ENCODE results near the gene C11orf16.
A peak's percentile ranks its signal among the peaks of the same experiment; 100 is the strongest.
"Not testable (repeated sequence)": the region's sequence is repeated elsewhere in the genome, so short reads cannot be mapped to it uniquely, and the experiment has no call there.

The C11orf16 gene, protein sequence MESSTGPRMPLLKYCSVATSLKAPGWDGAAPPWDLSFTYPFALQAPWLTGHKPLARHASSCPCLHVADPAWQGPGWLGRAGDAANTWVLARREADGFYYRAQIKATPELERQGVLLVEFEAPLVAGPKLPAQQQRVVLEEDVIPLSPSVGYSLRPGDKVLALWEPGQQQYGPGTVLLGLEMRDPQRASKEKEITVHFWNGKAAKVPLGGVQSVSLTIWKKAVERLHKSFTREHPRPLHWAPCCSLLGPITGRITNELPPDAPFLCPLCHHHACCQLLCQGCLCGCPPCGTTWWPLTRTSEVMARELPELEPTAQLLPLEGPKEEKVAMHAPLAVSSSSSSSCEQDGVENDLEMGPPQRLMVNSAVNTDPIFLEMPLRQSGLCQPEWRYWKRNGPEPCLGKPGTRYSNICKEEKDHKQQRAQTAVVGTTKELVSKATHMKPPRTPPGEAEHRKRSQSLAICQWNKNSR

DNA sequence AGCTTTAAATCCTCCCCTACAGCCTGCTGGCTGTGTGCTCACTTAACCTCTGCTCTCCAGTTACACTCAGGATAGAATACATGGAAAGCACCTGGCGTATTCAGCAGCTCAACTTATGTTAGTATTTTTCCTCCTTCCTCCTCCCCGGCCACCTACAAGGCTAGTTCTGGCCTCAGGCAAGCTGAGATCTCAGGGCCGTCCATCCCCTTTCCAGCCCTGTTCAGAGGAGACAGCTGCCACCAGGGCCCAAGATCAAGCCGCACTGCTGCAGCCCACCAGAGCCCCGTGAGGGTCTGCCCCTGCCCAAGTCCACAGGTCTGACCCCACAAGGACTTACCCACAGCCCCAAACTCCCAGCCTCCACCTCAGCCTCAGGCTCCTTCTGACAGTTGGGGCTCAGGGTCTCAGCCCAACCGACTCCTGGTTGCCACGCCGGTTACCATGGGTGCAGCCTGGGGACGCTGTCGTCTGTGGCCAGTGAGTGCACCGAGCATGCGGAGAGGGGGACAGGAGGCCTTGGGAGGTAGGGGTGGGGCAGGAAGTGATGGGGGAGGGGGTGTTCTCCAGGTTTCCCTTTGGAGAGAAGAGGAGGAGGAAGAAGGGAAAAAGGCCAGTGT lies at the start of gene C11orf16:
C11orf16 (minus strand) TSS at position 384 of the 617 bp plus-strand sequence. CDS start 639 bp downstream, outside the sequence.
- DNase-seq (ENCODE audit: extremely low read depth in 1 of 2, low read depth in 1 of 2): no peak

DNA sequence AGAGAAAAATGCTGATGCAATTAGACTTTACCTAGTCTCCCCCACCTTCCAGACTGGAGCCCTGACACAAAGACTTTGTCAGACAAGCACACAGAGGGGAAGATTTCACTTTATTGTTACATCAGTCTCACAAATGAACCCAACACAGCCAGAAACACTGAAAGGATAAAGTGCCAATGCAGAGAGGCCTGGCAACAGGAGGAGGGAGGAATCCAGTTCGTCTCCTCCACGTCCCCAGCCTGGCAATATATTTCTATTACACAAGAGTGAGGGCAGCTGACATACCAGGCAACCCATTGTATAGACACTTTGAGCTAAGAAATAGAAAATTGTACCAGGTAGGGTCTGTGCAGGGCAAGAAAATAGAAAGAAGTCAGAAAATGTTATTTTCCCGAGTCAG lies 47.7 kb upstream of the C11orf16 start:
- DNase-seq (ENCODE audit: extremely low read depth in 1 of 2, low read depth in 1 of 2): no peak

DNA sequence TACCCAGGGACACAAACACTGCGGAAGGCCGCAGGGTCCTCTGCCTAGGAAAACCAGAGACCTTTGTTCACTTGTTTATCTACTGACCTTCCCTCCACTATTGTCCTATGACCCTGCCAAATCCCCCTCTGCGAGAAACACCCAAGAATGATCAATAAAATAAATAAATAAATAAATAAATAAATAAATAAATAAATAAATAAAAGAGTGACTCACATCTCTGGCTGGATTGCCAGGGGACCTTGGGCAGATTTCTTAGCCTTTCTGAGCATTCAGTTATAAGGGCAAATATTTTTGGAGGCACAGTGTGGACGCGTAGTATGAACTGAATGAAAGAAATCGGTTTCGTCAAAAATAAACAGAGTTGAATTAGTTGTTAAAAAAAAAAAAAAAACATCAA lies 46.6 kb upstream of the C11orf16 start:
- DNase-seq (ENCODE audit: extremely low read depth in 1 of 2, low read depth in 1 of 2): not testable (repeated sequence)

DNA sequence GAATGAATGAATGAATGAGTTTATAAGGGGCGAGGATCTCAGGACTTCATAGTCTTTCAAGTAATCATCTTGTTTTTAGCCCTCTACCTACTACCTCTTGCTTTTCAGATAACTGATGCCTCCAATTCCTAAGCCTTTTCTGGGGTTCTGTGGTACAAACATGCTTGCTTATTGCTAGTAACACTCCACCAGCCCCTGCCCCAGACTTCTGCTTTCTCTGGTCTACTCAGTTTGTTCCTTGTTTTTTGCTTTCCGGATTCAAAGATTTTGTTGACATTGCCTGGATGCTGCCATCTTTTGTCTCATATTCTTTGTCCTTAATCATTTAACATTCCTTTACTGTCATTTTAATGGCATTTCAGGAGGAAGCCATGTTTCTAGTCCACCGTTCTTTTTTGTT lies 40.4 kb upstream of the C11orf16 start:
- DNase-seq (ENCODE audit: extremely low read depth in 1 of 2, low read depth in 1 of 2): no peak

DNA sequence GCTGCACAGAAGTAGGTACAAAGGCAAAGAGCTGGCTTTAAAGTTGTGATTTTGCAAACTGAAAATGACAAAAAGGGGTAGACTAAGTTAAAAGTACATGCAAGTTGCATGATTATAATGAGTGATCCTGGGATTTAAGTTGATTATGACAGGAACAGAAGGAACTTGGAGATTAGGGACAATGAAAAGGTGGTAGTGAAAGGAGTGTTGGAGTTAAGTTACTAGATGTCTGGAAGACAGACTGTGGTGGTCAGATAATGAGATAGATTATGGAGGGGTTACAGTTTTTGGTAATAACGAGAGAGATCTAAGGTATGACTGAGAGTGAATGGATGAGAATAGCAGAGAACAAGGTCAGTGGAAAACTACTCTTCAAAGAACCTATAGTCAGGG lies 39.2 kb upstream of the C11orf16 start:
- no peak for DNase-seq (ENCODE audit: extremely low read depth in 1 of 2, low read depth in 1 of 2)

DNA sequence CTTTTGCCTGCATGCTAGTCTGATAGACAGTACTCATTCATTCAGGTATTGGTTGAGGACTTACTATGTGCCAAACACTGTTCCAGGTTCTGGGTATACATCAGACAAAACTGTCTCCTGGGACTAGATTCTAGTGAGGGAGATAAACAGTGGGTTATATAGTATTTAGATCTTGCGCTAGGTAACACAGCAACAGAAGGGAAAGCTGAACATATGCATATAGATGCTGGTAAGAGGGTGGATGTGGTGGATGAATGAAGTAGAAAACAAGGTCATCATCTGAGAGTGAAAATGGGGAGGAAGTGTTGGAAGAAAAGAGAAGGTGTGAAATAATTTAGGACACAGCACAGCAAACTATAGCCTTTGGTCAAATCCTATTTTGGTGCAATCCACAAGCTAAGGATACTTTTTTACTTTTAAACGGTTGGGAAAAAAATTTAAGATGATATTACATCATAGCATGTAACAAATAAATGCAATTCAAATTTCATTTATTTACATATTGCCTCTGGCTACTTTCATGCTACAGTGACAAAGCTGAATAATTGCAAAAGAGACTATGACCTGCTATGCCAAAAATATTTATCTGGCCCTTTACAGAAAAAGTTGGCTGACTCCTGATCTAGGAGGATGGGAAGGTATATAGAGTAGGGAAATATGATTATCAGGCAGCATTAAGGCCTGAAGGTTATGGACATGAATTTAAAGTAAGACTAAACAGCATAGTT lies 38.6 kb upstream of the C11orf16 start:
- no peak for DNase-seq (ENCODE audit: extremely low read depth in 1 of 2, low read depth in 1 of 2)

DNA sequence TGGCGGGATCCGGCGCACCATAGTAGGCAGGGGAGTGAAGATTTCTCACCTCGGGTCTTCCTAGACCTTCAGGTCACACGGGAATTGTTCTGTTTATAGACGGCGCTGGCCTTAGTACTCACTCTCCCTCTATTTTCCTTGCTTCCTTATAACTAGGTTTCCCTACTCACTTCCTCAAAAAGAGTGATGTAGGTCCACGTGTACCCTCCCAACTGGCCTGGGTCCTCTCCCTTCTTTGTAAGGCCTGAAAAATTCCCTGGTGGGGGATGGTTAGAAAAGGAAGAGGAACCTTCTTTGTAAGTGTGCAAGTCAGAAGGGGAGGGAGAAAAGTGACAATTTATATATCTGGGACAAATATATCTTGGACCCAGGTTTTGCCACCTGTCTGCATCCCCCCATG lies 34.4 kb upstream of the C11orf16 start:
- no peak for DNase-seq (ENCODE audit: extremely low read depth in 1 of 2, low read depth in 1 of 2)

DNA sequence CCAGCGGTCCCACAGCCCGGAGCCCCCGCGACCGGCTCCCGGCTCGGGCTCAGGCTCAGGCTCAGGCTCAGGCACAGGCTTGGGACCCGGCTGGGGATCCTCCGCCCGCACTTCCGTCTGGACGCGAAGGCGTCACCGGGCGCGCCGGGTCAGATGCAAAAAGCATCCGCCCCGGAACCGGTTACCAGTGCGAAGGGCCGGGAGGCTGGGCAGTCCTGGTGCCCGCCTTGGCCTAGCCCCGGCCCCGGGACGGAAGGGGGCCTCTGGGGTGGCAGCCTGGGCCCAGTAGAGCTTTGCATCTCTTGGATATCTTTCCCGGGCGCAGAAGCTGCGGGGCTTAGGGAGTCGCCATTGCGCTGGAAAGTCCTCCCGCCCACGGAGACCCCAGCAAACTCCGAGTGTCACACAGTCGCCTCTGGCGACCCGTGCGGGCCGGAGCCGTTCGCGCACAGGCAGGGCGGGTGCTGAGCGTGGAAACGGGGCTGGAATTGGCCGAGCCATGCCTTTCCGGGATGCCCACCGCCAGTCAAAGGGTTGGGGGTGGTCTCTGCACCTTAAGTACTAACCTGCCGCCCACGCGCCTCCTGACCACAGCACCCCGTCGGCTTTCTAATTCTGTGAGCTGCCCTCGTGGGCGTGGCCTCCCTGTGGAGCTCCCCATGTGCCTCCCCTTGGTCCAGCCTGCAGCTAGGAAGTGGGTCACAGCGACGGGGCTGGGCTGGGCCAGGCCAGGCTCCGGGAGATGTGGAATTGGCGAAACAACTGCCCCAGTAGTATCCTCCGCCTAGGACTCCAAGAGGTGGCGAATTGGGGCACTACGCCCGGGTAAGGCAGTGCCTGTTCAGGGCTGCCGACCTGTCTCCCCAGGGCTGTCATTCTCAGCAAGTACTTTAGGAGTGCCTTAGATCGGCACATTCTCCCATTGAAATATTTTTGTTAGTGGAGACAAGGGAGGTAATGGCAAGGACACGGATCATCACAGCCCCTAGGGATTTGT lies 31.9 kb upstream of the C11orf16 start, which contains the start of gene TMEM9B:
TMEM9B (minus strand) TSS at position 119 of the 997 bp plus-strand sequence. CDS start 129 bp downstream, outside the sequence.
- peak; percentile 80 to 86 for DNase-seq (ENCODE audit: extremely low read depth in 1 of 2, low read depth in 1 of 2)

DNA sequence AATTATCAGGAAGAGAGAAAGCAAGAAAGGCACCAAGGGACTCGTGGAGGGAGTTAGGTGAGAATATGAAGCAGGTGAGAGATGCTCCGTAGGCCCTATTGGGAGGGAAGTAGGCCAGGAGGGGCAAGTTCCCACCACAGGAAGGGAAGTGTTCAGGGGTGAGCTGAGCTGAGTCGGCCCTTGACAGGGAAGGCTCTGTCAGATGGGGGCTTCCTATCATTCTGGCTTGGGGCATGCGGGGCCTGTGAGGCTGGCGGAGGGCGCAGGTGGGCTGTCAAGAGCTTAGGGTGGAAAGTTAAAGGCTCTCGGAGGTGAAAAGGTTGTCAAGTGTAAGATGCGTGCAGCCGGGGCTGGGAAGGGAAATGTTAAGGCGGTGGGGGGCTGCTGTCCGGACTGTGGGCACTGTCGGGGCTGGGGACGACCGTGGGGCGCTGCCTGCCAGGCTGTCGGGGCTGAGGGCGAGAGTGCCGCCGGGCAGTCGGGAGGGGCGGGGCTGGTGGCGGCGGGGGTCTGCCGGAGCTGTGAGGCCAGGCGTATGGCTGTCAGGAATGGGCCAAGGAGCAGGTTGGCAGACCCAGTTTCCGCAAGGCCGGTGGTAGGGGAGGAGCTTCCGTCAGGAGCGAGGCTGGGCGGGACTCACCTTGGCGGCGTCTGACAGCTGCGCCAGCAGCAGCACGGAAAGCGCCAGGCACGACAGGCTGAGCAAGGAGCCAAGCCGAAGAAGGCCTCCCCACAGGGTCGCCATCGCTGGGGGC lies 31.0 kb upstream of the C11orf16 start:
- DNase-seq (ENCODE audit: extremely low read depth in 1 of 2, low read depth in 1 of 2): peak; percentile 52 to 68

DNA sequence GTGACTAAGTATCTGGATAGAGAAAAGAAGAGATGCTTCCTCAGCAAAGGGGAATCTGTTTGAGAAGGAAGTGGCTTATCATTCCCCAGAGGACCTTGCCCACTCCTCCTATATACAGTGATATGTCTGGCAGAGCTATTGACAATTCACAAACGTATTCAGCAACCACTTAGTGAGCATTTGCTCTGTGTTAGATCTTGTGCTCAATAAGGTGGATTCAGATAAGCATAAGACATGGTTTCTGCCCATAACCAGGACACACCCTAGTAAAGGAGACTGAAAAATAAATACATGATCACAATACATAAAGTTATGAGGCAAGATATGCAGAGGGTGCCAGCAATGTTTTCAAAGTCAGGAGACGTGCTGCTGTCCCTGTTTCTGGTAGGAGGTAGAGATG lies 30.1 kb upstream of the C11orf16 start:
- no peak for DNase-seq (ENCODE audit: extremely low read depth in 1 of 2, low read depth in 1 of 2)

DNA sequence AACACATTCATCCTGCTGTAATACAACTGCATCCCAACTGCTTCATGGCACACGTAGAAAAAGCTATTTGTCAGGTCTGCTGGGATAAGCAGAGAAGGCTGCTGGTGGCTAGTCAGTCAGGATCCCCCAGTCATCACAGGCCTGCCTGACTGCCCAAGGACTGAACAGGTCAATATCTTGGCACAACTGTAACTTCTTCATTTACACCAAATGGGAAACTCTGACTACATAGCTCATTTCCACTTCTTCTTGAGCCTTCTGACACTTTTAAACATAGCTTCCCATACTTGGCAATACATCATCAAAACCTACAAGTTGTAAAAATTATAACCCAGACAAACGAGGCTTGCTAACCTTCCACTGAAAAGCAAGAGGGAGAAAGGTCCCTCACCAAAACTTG lies 28.7 kb upstream of the C11orf16 start:
- no peak for DNase-seq (ENCODE audit: extremely low read depth in 1 of 2, low read depth in 1 of 2)

DNA sequence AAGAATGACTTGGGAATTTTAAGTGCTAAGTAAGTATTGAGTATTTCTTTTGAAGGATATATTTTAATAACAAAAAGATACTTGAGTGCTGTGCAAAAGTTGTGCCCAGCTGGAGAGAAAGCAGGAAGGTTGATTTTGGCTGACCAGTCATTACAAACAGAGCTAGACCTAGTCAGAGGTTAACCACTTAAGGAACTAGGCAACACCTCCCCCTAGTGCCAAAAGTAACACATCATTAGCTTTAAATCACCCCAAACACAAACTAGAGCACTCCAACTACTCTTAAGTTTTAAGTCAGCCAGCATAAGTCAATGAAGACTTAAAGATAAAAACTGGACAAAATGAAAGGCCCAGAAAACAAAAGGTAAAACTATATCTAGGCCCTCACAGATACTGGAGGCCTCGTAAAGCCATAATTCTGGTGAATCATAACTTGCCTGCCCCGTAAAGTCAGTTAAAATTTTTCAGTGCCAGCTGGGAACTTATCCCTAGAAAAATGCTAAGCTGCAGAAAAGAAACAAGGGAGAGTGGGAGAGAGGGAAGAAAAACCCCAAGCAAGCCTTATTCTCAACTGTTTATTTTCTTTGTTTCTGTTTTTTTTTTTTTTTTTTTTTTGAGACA lies 26.9 kb upstream of the C11orf16 start:
- no peak for DNase-seq (ENCODE audit: extremely low read depth in 1 of 2, low read depth in 1 of 2)

DNA sequence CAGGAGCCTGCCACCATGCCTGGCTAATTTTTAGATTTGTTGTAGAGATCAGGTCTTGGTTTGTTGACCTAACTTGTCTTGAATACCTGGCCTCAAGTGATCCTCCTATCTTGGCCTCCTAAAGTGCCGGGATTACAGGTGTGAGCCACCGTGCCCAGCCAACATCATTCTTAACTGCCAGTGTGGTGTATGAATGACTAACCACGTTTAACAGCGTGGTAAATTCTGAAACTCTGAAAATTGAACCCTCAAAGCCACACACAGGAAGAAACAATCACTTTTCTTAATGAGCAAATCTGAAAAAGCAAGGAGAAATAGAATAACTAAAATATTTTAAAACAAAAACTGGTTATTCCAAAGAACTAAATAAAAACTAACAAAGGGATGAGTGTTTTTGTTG lies 24.1 kb upstream of the C11orf16 start:
- DNase-seq (ENCODE audit: extremely low read depth in 1 of 2, low read depth in 1 of 2): no peak

DNA sequence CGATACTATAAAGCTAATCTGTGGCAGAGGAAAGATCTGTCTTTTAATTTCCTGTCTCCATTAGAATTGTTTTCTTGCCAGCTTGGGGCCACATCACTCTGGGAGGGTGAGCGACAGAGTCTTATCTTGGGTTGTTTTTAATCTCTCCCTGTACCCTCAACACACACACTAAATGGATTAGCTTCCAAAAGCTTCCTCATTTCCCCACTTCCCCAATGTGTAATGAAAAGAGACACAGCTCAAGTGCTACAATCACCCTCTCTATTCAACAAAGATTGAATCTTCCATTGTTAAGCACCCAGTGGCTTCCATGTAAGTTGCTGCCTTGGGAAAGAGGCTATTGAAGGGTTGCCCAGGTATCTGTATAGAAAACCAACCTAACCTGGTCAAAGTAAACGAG lies 16.1 kb upstream of the C11orf16 start:
- DNase-seq (ENCODE audit: extremely low read depth in 1 of 2, low read depth in 1 of 2): no peak

DNA sequence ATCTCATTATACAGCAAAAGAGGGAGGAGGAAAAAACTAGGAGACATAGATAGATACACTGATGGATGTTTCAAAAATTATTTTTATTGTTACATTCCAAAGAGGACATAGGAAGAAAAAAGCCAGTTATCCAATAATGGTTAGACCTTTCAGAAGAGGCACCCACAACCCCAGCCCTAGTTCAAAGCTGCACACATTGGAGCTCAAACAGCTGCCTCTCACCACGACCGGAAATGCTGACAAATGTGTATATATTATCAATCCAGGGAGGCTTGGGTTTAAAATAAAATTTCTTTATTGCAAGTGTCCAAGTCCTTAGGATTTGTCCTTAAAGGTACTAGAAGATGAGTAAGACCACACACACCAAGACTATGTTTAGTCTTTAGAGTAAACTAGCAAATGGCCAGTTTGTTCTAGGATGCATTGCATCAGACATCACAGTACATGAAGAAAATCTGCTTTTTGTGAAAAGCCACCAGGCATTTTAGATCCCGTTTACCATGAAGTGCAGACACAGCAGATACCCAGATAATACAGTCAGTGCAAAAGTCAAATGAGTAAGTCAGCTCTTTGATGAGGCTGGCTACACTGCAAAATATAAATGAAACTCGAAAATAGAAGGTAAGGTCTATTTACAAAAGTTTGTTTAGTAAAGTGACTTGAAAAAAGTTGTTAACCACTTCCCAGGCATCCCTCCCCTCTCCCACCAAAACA lies 14.6 kb upstream of the C11orf16 start:
- DNase-seq (ENCODE audit: extremely low read depth in 1 of 2, low read depth in 1 of 2): no peak

DNA sequence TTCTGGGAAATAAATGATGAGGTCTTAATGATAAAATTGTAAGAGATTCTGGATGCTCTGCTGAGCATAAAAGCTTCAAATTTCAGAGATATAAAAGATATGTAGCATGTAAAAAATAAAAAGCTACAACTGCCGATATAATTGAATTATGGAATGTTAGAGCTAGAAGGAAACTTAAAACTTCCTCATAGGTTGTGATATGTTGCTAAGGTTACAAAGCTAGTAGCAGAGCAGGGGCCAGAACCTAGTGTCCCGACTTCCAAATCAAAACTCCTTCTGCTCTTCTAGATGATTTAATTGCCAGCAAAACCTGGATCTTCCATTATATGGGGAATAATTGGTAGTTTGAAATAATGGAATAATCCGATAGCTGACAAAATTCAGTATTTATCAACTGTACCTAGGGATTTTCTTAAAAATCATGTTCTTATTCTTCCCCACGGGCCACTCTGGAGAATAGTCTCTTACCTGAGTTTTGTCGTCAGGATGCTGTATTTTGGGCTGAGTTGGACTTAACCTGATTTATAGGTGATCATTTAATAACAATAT lies 9.8 kb upstream of the C11orf16 start, which contains the start of gene ASCL3:
ASCL3 (minus strand) TSS at position 499 of the 549 bp plus-strand sequence. CDS start 4,855 bp downstream, outside the sequence.
- no peak for DNase-seq (ENCODE audit: extremely low read depth in 1 of 2, low read depth in 1 of 2)

DNA sequence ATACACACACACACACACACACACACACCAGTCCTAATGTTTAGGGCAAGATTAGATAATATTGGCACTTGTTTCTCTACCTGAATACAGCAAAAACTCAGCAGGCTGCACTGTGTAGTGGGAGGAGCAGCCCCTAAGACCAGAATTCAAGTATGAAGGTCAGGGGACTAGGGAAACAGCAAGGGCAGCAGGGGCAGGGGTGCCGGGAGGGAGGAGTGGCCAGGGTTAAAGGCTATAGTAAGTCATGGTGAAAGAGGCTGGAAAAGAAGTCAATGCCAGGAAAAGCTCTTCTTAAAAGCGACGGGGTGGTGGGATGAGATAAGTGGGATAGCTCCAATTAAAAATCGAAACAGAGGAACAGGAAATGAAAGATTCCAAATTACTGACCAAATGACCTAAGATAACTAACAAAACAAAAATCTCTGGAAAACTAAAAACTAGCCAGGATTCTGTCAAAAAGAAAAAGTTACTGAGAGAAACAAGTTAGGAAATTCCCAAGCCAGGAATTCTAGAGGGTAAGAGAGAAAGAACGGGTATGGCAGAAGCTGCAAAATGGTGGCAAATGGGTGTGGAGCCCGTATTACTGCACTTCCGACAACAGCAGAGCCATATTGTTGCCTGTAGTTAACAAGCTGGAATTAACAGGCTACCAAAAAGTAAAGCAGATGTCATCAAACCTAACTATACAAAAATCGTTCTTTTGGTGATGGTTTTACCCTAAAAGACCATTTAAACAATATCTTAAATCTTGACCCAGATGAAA lies 8.8 kb upstream of the C11orf16 start:
- DNase-seq (ENCODE audit: extremely low read depth in 1 of 2, low read depth in 1 of 2): no peak
